PC-9 (cell line): ENCODE results near the gene NFKBIA. TPM values are rescaled to one million over a fixed set of nuclear protein-coding genes. Genes with fewer than 3 reads are reported as not detected.

Source experiments
- BruUV-seq: library from RNA; stranded (reverse); fragments of 400-500 nt; replicated peaks from 2 replicates; lab custom pipeline; 2021; lab: Mats Ljungman, UMichigan
- CTCF ChIA-PET: fragments of 300-600 bp; sonication (Branson Sonifier 250); formaldehyde crosslinking; loops from one replicate; lab custom pipeline; 2022; ENCODE audit warnings: antibody characterized with exemption; lab: Charles Lee
- POLR2A ChIA-PET: fragments of 300-600 bp; sonication (Branson Sonifier 250); formaldehyde crosslinking; loops from one replicate; lab custom pipeline; 2022; ENCODE audit warnings: antibody characterized with exemption; ENCODE audit not compliant: unreplicated experiment; lab: Charles Lee
- DNase-seq, 2 experiments: peaks; one replicate each; pipeline versions ENCODE4 v3.0.0 to v3.0.0-alpha.2; 2015 to 2022; ENCODE audit warnings: mixed read lengths in 1 of 2
- H2AFZ ChIP-seq: fragments of 200-600 bp; sonication (generic); 2 replicates; pipeline ENCODE4 v1.8.1; 2017; ENCODE audit warnings: antibody characterized with exemption
- H3F3A ChIP-seq: fragments of 200-600 bp; sonication (generic); 2 replicates; pipeline ENCODE4 v1.8.1; 2017; ENCODE audit warnings: antibody characterized with exemption, mild to moderate bottlenecking, low read depth; ENCODE audit not compliant: insufficient read depth
- H3K27ac ChIP-seq: fragments of 200-600 bp; sonication (generic); 2 replicates; pipeline ENCODE4 v1.6.1; 2016; ENCODE audit warnings: mixed run types
- H3K27me3 ChIP-seq: fragments of 200-600 bp; sonication (generic); 2 replicates; pipeline ENCODE4 v1.6.1; 2016; ENCODE audit warnings: low read depth, mixed run types; ENCODE audit not compliant: insufficient read depth
- H3K36me3 ChIP-seq: fragments of 200-600 bp; sonication (generic); 2 replicates; pipeline ENCODE4 v1.6.1; 2016; ENCODE audit warnings: low read depth, mixed run types
- H3K4me1 ChIP-seq: fragments of 200-600 bp; sonication (generic); replicated peaks from 2 replicates; pipeline ENCODE4 v1.6.1; 2016; ENCODE audit warnings: mixed run types; ENCODE audit not compliant: insufficient read depth
- H3K4me2 ChIP-seq: fragments of 200-600 bp; sonication (generic); 2 replicates; pipeline ENCODE4 v1.6.1; 2017; ENCODE audit warnings: mixed run types
- H3K4me3 ChIP-seq: fragments of 200-600 bp; sonication (generic); 2 replicates; pipeline ENCODE4 v1.6.1; 2016; ENCODE audit warnings: mixed run types
- H3K79me2 ChIP-seq: fragments of 200-600 bp; sonication (generic); 2 replicates; pipeline ENCODE4 v1.6.1; 2017; ENCODE audit warnings: low read depth, mixed run types
- H3K9me2 ChIP-seq: fragments of 200-600 bp; sonication (generic); 2 replicates; pipeline ENCODE4 v1.8.1; 2017; ENCODE audit warnings: mild to moderate bottlenecking; ENCODE audit not compliant: insufficient read depth
- H3K9me3 ChIP-seq: fragments of 200-600 bp; sonication (generic); 2 replicates; pipeline ENCODE4 v1.8.1; 2016; ENCODE audit warnings: low read depth; ENCODE audit not compliant: insufficient read depth
- H4K20me1 ChIP-seq: fragments of 200-600 bp; sonication (generic); 2 replicates; pipeline ENCODE4 v1.8.1; 2017; ENCODE audit not compliant: insufficient read depth
- EZH2 ChIP-seq: fragments of 200-600 bp; sonication (generic); IDR thresholded peaks from 2 replicates; pipeline ENCODE4 v1.8.0; 2017; ENCODE audit warnings: antibody characterized with exemption, low read depth
- intact Hi-C: fragments of 100-400 bp; cut with micrococcal nuclease; formaldehyde crosslinking; loops from one replicate; pipeline ENCODE4 v1.10.0; 2022; ENCODE audit not compliant: unreplicated experiment
- total RNA-seq: library from RNA; stranded (reverse); gene quantifications from 2 replicates; pipeline ENCODE4 v1.2.3, GENCODE V29; 2021
- TF ChIP-seq, protein P1 (sequence below): fragments of 200-600 bp; sonication (generic); conservative IDR thresholded peaks from 2 replicates; pipeline ENCODE4 v1.6.1; 2017; ENCODE audit warnings: mixed run types, antibody characterized with exemption, mild to moderate bottlenecking, moderate library complexity

The NFKBIA gene
- total RNA-seq, 1 experiment from 2014 or later = 34.8 TPM

- Histone ChIP-seq H3K4me2 (no peak overlapping the region), H2AFZ (no peak overlapping the region), H4K20me1 (no peaks in the 10 kb centered on the region), H3K4me3 (no peak overlapping the region), H3K9me2 (no peaks in the 10 kb centered on the region), H3K9me3 (no peaks in the 10 kb centered on the region), H3K36me3 (no peaks in the 10 kb centered on the region), H3F3A (peaks cover 9% of the 10 kb centered on the region), H3K27ac (no peak overlapping the region), H3K27me3 (no peaks in the 10 kb centered on the region), H3K4me1 (peaks cover 27% of the 10 kb centered on the region), H3K79me2 (0 out of 2 replicates have a peak, but pooled peaks cover 9% of the 10 kb centered on the region)
- ChIA-PET CTCF (no interaction called here), POLR2A (no interaction called here)
- TF ChIP-seq, protein P1, sequence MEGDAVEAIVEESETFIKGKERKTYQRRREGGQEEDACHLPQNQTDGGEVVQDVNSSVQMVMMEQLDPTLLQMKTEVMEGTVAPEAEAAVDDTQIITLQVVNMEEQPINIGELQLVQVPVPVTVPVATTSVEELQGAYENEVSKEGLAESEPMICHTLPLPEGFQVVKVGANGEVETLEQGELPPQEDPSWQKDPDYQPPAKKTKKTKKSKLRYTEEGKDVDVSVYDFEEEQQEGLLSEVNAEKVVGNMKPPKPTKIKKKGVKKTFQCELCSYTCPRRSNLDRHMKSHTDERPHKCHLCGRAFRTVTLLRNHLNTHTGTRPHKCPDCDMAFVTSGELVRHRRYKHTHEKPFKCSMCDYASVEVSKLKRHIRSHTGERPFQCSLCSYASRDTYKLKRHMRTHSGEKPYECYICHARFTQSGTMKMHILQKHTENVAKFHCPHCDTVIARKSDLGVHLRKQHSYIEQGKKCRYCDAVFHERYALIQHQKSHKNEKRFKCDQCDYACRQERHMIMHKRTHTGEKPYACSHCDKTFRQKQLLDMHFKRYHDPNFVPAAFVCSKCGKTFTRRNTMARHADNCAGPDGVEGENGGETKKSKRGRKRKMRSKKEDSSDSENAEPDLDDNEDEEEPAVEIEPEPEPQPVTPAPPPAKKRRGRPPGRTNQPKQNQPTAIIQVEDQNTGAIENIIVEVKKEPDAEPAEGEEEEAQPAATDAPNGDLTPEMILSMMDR = no peak
- TF ChIP-seq EZH2 = no peak
- no peak for DNase-seq
- intact Hi-C loops = loop anchor here (5.0 kb wide), 1 partner anchor 362 kb away; the partner anchor contains the start of gene FAM177A1
- BruUV-seq = no TSS peak
Measured at GRCh38 chr14:35409595-35409994, 5.0 kb upstream of the NFKBIA start.

GRCh38 chr14:35408026-35408425 lies 3.5 kb upstream of the NFKBIA start:
- H3F3A ChIP-seq = peaks cover 15% of the 10 kb centered on the region
- no TSS peak for BruUV-seq
- no peak for DNase-seq
- H3K9me2 ChIP-seq = no peaks in the 10 kb centered on the region
- intact Hi-C loops = loop anchor here (5.0 kb wide), 1 partner anchor 361 kb away; the partner anchor contains the start of gene FAM177A1
- H3K36me3 ChIP-seq = peaks cover 4% of the 10 kb centered on the region; the same call in 1 of the 2 replicates
- 0 out of 2 replicates have a peak overlapping the region, but pooled peaks have one; percentile 55 for H3K4me2 ChIP-seq
- ChIA-PET POLR2A (no interaction called here), CTCF (interaction anchor here (0.5 kb wide), 1 partner anchor 409 kb away, joined by 3 read pairs; no protein-coding TSS in a partner anchor)
- H3K27ac ChIP-seq = no peak overlapping the region
- H3K79me2 ChIP-seq = peaks cover 16% of the 10 kb centered on the region
- no peaks in the 10 kb centered on the region for H4K20me1 ChIP-seq
- H3K4me1 ChIP-seq = peaks cover 32% of the 10 kb centered on the region
- no peaks in the 10 kb centered on the region for H3K27me3 ChIP-seq
- no peak for TF ChIP-seq EZH2
- TF ChIP-seq, protein P1 = no peak
- no peak overlapping the region for H3K4me3 ChIP-seq
- H3K9me3 ChIP-seq = no peaks in the 10 kb centered on the region
- H2AFZ ChIP-seq = no peak overlapping the region

- Histone ChIP-seq H3K36me3 (peaks cover 12% of the 10 kb centered on the region), H4K20me1 (0 out of 2 replicates have a peak, but pooled peaks cover 4% of the 10 kb centered on the region), H3K9me3 (no peaks in the 10 kb centered on the region), H3K27ac (peak overlapping the region; percentile 60), H3K4me2 (peak overlapping the region; percentile 55), H3K4me3 (peak overlapping the region; percentile 7; the same call in 1 of the 2 replicates), H3K27me3 (no peaks in the 10 kb centered on the region), H3K79me2 (peaks cover 23% of the 10 kb centered on the region), H2AFZ (0 out of 2 replicates have a peak overlapping the region, but pooled peaks have one; percentile 67), H3F3A (peaks cover 22% of the 10 kb centered on the region), H3K4me1 (peaks cover 39% of the 10 kb centered on the region), H3K9me2 (no peaks in the 10 kb centered on the region)
- CTCF ChIA-PET = no interaction called here
- intact Hi-C loops = loop anchor here (1.0 to 5.0 kb wide), 3 partner anchors 178 to 360 kb away; partner anchors contain the start of gene FAM177A1
- POLR2A ChIA-PET = no interaction called here
- no peak for TF ChIP-seq EZH2
- TF ChIP-seq, protein P1 = no peak
- no TSS peak for BruUV-seq
- no peak for DNase-seq
Measured at GRCh38 chr14:35407306-35407630, 2.7 kb upstream of the NFKBIA start.
